Activated CD8-positive, alpha-beta T cell treated with anti-CD3 and anti-CD28 coated beads for 36 hours (primary cell): Measurements from ENCODE around the gene ZNF669. TPM values are rescaled to one million over a fixed set of nuclear protein-coding genes. Genes with fewer than 3 reads are reported as not detected.

Source experiments
- ATAC-seq: fragments of 200-7000 bp; cut with Tn5 transposase; one replicate; pipeline ENCODE4 v1.10.0; 2021; ENCODE audit warnings: mild to moderate bottlenecking, moderate library complexity
- CTCF ChIA-PET: fragments of 350-600 bp; sonication (Branson Sonifier 250); formaldehyde crosslinking; loops from one replicate; lab custom pipeline; 2021; ENCODE audit warnings: antibody characterized with exemption; lab: Charles Lee
- POLR2A ChIA-PET: fragments of 350-600 bp; sonication (Branson Sonifier 250); formaldehyde crosslinking; loops from one replicate; lab custom pipeline; 2021; ENCODE audit warnings: antibody characterized with exemption; lab: Charles Lee
- DNase-seq: peaks from one replicate; pipeline ENCODE4 v3.0.0-alpha.2; 2020
- H3K27ac Mint-ChIP-seq: one replicate; pipeline ENCODE4 v1.8.0; 2021; ENCODE audit warnings: mild to moderate bottlenecking, mixed read lengths
- H3K27me3 Mint-ChIP-seq: one replicate; pipeline ENCODE4 v1.8.0; 2021; ENCODE audit warnings: mixed read lengths
- H3K36me3 Mint-ChIP-seq: one replicate; pipeline ENCODE4 v1.8.0; 2021; ENCODE audit warnings: low read depth, mixed read lengths
- H3K4me1 Mint-ChIP-seq: one replicate; pipeline ENCODE4 v1.8.0; 2021; ENCODE audit warnings: low read depth, mixed read lengths
- H3K4me3 Mint-ChIP-seq: one replicate; pipeline ENCODE4 v1.8.0; 2021; ENCODE audit warnings: mild to moderate bottlenecking, moderate library complexity, mixed read lengths
- H3K9me3 Mint-ChIP-seq: one replicate; pipeline ENCODE4 v1.8.0; 2021; ENCODE audit warnings: mixed read lengths
- intact Hi-C: fragments of 100-400 bp; cut with micrococcal nuclease; formaldehyde crosslinking; loops from one replicate; pipeline ENCODE4 v1.10.0; 2022
- total RNA-seq, 2 experiments: library from RNA; stranded (reverse); gene quantifications; one replicate each; pipeline ENCODE4 v1.2.3, GENCODE V29; 2021
- TF ChIP-seq, protein P1 (sequence below): fragments of 200-600 bp; IDR thresholded peaks from one replicate; pipeline ENCODE4 v1.8.0; 2022; ENCODE audit warnings: antibody characterized with exemption, mild to moderate bottlenecking

Gene ZNF669
- total RNA-seq, 2 experiments from 2014 or later, result 7.6 to 8.0 TPM

DNA sequence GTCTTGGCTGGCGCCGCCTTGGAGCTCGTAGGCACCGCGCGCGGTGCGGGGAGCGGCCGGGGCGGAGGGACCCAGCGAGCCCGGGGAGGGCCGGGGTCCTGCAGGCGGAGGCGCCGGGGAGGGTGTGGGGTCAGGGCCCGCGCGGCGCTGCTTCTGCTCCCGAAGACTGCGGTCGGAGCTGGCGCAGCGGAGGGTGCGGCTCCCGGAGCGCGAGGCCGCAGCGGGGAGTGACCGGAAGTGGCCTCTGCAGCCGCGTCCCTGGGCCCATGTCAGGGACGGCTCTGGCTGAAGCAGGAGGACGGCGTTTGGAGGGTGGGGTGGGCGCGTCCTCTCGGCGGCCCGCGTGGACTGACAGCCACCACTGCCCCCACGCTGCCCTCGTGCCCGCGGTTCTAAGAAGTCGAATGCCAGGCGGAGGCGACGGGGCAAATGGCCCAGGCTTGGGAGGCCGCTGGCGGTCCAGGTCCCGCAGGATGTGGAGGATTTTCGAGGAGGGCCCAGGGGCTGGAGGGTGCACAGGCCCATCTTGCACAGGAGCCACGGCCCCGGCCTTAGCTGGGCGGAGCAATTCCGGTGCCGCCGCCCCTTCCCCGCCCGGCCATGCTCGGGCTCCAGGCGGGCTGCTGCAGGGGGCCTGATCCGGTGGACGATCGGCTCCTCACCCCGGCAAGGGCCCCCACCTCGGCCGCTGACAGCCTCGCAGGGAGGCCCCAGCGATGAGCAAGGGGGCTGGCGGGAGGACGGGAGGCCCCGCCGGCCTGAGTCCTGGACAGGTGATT is 7.7 kb upstream of the ZNF669 start:
- ChIA-PET POLR2A (no interaction called here), CTCF (no interaction called here)
- TF ChIP-seq, protein P1, sequence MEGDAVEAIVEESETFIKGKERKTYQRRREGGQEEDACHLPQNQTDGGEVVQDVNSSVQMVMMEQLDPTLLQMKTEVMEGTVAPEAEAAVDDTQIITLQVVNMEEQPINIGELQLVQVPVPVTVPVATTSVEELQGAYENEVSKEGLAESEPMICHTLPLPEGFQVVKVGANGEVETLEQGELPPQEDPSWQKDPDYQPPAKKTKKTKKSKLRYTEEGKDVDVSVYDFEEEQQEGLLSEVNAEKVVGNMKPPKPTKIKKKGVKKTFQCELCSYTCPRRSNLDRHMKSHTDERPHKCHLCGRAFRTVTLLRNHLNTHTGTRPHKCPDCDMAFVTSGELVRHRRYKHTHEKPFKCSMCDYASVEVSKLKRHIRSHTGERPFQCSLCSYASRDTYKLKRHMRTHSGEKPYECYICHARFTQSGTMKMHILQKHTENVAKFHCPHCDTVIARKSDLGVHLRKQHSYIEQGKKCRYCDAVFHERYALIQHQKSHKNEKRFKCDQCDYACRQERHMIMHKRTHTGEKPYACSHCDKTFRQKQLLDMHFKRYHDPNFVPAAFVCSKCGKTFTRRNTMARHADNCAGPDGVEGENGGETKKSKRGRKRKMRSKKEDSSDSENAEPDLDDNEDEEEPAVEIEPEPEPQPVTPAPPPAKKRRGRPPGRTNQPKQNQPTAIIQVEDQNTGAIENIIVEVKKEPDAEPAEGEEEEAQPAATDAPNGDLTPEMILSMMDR, result no peak
- DNase-seq (no peak), ATAC-seq (peak; percentile 12)
- peaks cover 46% of the 10 kb centered on the region for H3K27me3 Mint-ChIP-seq
- intact Hi-C loops, result loop anchor here (10.0 kb wide), 1 partner anchor 187 kb away; no protein-coding TSS in a partner anchor
- no peak overlapping the region for H3K4me3 Mint-ChIP-seq
- H3K4me1 Mint-ChIP-seq, result peaks cover 11% of the 10 kb centered on the region
- no peaks in the 10 kb centered on the region for H3K36me3 Mint-ChIP-seq
- H3K27ac Mint-ChIP-seq, result no peak overlapping the region
- H3K9me3 Mint-ChIP-seq, result peaks cover 3% of the 10 kb centered on the region

DNA sequence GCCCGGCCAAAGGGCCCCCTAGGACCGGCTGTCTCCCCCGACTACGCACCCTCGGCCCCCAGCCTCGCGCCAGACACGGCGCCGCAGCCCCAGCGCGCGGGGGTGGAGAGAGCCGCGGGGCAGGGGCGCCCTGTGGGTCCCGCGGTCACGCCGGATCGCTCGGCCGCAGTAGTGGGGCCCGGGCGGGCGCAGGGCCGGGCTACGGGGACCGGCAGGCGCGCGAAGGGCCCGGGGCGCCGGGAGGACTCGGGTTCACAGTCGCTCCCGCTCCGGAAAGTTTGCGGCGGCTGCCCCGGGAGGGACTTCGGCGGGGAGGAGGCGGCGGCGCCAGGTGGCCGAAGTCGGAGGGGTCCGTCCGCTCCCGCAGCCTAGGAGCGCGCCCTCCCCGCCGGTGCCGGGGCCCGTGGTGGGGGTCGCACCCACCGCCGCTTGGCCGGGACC is 7.1 kb upstream of the ZNF669 start:
- no peak overlapping the region for H3K27ac Mint-ChIP-seq
- H3K27me3 Mint-ChIP-seq, result peaks cover 47% of the 10 kb centered on the region
- TF ChIP-seq, protein P1, result no peak
- peaks cover 11% of the 10 kb centered on the region for H3K4me1 Mint-ChIP-seq
- intact Hi-C loops, result loop anchor here (10.0 kb wide), 1 partner anchor 186 kb away; no protein-coding TSS in a partner anchor
- H3K9me3 Mint-ChIP-seq, result peaks cover 3% of the 10 kb centered on the region
- ChIA-PET POLR2A (interaction anchor here (0.8 kb wide), 1 partner anchor 33 kb away, joined by 3 read pairs; the partner anchor contains the start of gene ZNF670), CTCF (no interaction called here)
- no peaks in the 10 kb centered on the region for H3K36me3 Mint-ChIP-seq
- DNase-seq (no peak), ATAC-seq (peak; percentile 30)
- peak overlapping the region; percentile 72 for H3K4me3 Mint-ChIP-seq

DNA sequence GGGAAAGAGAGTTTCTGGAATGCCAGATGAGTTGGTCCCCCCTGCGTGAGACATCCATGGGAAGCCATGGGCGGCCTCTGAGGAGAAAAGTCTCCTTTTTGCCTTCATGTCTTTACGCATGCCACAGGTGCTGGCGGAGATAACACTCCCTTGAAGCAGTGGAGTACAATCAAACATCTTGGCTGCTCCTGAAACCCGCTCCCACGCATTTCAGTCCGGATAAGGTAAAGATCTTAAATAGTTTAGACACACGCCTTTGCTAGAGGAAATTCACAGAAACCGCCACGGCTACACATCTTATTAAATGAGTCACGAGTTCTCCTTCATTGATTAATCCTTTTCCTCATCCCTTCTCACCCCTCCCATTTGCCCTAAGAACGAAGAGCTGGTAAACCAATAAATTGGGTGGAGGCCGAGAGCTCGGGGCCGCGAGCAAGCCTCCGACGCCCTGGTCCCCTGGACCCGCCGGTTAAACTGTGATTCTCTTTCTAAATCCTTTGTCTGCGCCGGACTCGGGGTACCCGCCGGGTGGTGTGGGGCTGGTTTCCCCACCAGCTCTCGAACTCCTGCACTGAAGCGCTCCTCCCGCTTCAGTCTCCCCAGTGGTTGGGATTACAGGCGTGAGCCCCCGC is 6.6 kb upstream of the ZNF669 start:
- intact Hi-C loops, result loop anchor here (10.0 kb wide), 1 partner anchor 186 kb away; no protein-coding TSS in a partner anchor
- H3K36me3 Mint-ChIP-seq, result no peaks in the 10 kb centered on the region
- ATAC-seq (peak; percentile 52), DNase-seq (peak; percentile 81)
- peak overlapping the region; percentile 72 for H3K4me3 Mint-ChIP-seq
- peaks cover 11% of the 10 kb centered on the region for H3K4me1 Mint-ChIP-seq
- TF ChIP-seq, protein P1, result no peak
- peaks cover 49% of the 10 kb centered on the region for H3K27me3 Mint-ChIP-seq
- CTCF ChIA-PET, result no interaction called here
- H3K9me3 Mint-ChIP-seq, result peaks cover 3% of the 10 kb centered on the region
- POLR2A ChIA-PET, result interaction anchor here (0.8 kb wide), 1 partner anchor 32 kb away, joined by 3 read pairs; the partner anchor contains the start of gene ZNF670
- peak overlapping the region; percentile 14 for H3K27ac Mint-ChIP-seq

DNA sequence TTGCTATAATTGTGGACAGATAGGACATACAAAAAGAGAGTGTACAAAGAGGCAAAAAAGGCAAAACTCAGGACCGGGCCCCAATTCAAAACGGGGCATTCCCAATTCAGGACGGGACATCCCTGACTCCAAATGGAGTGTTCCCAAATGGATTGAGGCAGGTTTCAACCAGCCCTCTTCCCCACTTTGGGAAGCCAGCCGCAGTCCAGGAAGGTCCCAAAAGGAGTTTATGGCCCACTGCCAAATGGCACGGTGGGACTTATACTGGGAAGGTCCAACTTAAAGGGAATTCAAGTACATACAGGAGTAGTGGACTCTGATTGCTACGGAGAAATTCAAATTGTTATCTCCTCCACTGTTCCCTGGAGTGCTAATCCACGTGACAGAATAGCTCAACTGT is 3.5 kb upstream of the ZNF669 start:
- intact Hi-C loops, result no loop called here
- H3K27ac Mint-ChIP-seq, result no peak overlapping the region
- H3K4me1 Mint-ChIP-seq, result peaks cover 24% of the 10 kb centered on the region
- peaks cover 10% of the 10 kb centered on the region for H3K9me3 Mint-ChIP-seq
- CTCF ChIA-PET, result no interaction called here
- no peak for ATAC-seq
- no peak for DNase-seq
- H3K4me3 Mint-ChIP-seq, result no peak overlapping the region
- peaks cover 8% of the 10 kb centered on the region for H3K36me3 Mint-ChIP-seq
- POLR2A ChIA-PET, result no interaction called here
- TF ChIP-seq, protein P1, result no peak
- peaks cover 41% of the 10 kb centered on the region for H3K27me3 Mint-ChIP-seq
